Kidney capillary endothelial cell (primary cell): ENCODE measurements around the gene LAMA3.

Source experiments
- DNase-seq: peaks from one replicate; pipeline ENCODE4 v3.0.0-alpha.2; 2018; ENCODE audit warnings: low spot score

The LAMA3 gene

DNA sequence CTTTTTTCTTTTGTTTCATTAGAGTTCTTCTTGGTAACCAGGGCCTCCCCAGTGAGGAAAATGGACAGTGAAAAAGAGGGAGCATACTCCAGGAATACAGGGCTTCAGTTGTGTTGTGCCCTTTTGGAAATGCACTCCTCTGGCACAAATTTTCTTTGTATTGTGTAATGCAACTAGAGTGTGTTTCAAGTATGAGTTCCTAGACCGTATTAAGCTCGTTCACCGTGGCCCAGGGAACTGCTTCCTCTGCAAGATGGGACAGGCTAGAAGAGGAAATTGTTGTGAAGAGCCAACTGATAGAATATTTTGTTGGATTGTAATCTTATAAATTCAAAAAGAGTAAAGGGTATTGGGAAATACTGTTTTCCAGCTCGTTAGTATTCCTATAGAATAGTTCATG, 188.1 kb downstream of the LAMA3 start:
- no peak for DNase-seq

DNA sequence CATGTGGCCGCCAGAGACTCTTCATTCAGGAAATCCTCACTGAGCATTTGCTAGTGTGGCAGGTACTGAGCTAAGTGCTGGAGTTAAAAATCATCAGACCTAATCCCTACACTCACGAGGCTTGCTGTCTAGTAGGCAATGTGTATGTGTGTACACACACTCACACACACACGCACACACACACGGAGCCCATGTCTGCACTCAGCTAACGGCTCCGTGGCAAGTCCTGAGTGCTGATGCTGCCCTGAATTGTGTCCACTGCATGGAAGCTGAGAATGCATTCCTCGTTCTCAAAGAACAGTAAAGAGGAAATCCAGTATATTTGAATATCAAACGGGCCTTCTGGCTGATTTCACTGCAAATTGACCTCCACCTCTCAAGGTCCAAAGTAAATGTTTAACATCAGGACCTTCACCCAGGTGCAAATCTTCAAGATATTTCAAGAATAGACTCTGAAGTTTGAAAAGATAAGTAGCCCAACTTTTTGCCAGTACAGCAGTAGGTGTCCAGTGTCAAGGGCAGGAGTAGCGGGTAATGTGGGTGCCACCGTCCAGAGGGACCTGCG, 189.2 kb downstream of the LAMA3 start:
- no peak for DNase-seq

DNA sequence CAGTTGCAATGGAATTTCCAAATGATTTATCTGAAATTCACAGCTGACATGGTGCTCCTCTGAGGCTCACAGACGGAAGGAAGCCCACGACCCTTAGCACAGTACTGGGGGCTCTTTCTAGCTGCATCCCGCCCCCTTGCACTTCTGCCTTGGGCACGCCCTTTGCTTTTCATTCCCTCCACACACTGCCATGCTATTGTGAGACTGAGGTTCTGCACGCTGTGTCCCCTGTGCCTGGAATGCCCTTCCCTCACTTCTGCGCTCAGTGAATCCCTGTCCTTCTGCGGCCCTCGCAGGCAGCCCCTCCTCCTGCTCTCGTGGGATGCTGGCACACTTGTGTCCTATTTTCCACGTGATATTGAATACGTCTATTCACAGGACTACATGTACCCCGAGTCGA, 189.9 kb downstream of the LAMA3 start:
- DNase-seq, result no peak

DNA sequence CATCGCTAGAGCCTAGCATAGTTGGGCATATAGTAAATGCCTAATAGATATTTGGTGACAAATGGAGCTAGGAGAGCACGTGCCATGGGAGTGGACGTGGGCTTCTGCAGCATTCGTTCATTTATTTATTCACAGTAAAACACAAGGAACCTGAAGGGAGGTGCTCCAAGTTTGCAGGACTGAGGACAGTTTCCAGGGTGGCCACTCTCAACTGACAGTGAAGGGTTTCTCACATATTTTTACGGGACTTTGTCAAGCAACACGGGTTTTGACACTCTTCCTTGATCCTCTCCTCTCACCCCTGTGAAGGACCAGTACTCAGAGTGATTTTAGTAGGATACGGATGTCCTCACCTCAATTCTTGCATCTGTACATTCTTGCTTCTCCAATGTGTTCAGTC, 190.3 kb downstream of the LAMA3 start:
- no peak for DNase-seq

DNA sequence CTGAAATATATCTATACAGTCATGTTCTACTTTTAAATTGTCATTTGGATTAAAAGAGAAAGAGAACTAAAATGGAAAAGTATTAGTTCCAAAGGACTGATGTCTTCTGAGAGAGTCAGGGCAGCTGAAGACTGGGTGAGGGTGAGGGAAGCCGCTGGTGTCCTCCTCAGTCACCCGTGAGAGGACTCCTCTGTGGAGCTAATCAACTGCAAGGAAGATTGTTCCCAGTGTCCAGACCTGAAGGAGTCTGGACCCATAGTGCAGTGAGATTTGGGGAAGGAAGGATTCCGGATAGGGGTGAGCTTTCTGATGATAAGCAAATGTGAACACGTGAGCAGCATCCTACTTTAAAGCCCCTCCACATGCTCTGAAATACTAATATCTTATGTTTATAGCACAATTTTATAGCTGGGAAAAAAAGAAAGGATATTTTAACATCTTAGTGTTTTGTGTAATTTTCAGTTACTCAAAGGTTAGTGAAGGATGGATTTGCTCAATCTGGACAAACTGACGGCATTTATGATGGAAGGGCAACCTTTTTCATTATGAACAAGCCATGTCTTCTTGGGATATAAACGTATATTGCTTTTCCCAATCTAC, 190.8 kb downstream of the LAMA3 start:
- no peak for DNase-seq

DNA sequence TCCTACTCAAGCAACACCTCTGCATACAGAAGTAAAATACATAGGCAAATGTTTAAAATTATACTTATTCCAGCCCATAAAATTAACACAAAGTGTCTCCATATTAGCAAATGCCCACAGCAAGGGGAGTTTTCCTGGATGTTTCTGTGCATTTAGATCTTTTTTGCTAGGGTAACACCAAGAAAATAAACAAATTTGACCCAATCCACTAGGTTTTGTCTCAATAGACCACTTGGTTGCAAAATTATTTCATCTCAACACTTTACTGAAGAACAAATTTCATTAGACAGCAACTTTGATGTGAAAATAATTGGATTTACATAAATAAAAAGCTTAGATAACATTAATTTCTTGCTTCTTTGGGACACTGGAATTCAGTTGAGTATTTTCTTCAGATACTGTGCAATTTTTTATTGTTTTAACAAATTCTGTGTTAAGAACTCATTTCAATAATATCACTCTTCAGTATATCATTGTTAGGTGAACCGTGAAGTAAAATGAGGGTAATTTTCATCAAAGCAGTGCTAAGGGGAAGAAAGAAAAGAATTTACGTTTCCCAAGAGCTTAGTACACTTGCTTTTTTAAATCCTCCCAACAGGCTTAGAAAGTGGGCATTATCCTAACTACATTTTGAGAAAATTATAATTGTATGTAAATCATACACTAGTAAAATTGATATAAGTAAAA, 191.8 kb downstream of the LAMA3 start:
- DNase-seq, result no peak

DNA sequence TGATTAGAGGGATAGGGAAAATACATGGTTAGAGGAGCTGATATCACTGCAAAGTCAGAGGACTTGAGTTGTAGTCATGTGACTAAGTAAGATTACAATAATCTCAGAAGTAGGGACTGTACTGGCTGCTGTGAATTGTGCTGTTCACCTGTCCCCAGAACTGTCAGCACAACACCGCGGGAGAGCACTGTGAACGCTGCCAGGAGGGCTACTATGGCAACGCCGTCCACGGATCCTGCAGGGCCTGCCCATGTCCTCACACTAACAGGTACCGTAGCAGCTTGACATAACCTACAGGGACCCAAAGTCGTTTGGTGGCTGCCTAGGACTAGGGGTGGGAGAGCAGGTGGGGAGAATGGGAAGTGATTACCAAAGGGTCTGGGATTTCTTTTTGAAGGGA, 192.5 kb downstream of the LAMA3 start:
- DNase-seq, result no peak

DNA sequence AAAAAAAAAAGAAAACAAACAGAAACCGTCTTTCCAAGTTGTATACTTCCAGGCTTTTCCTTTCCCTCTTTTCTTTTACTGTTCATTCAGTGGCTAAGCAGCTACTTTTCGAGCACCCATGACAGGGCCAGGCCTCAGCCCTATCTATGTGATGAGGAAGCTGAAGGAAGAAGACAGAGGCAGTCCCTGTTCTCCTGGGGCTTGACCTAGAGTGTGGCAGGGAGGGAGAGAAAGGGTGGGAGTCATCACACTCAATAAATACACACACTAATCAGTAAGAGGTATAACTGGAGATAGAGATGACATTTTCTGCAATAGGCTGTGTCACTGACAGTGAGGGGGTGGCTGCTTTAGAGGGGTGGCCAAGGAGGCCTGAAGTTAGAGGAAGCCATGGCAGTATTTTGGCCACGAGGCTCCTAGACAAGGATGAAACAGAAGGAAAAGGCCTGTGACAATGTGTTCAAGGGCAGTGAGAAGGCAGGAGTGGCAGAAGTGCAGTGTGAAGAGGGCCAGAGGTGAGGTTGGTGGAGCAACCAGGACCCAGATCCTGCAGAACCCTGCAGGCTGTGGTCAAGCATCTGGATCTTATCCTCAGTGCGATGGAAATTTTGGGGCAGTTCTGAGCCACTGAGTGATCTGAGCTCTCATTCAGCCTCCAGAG, 193.5 kb downstream of the LAMA3 start:
- no peak for DNase-seq

DNA sequence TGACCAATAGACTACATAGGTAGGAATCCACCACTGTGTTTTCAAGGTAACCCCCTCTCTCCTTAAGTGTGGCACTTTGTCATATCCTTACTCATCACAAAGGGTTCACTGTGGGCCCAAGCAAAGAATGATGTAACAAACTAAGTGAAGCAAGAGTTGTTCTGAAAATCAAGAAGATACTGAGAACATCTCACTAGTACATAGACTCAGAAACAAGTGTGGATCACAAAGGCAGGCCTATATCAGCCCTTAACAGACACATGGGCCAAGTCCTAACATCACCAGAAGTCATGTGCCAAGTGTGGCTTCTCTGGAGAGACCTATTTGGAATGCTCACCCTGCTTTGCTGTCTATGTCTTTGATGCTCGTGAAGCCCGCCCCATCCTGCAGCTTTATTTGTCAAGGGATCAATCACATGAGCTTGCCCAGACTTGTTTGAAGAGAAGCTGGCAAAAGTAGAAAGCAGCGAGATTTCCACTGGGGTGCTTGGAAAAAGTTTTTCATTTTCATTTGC, 194.1 kb downstream of the LAMA3 start:
- DNase-seq, result no peak

DNA sequence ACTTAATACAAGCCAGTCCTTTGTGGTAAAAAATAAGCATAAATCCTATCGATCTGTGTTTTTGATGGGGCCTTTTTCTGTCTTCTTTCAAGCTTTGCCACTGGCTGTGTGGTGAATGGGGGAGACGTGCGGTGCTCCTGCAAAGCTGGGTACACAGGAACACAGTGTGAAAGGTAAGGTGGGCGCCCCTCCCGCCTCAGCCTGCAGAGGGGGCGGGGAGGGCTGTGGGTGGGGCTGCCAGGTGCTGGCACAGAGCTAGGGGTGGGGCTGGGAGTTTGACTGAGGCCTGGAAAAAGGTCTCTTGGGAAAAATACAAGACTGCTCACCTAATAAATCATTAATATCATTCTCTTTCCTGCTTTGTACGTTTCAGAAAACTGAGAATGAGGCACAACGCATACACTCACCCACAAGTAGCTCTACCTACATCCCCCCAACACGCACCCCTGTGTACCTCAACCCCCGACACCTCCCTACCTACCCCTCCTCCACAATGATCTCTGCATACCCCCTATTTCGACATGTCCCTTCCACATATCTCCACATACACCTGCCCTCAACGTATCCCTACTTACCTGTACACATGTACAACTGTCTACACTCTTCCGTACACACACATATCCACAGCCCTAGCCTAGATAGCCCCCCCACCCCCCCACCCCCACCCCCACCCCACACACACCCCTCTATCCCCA, 195.6 kb downstream of the LAMA3 start:
- DNase-seq, result no peak

DNA sequence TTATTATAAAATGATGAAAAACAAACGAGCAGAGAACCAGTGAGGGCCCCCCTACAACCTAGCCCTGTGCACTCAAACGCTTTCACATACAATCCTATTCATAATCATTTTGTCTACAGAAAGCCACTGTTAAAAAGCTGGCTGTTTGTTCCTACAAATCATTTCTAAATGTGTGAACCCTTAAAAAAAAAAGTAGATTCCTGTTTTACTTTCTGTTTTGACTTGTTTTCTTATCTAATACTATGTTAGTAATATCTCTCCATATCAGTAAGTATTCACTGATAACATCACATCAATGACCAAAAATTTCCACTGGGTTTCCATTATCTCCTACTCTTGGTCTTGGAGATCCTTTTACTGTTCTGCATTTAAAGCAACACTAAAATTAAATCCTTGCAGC, 196.5 kb downstream of the LAMA3 start:
- no peak for DNase-seq

DNA sequence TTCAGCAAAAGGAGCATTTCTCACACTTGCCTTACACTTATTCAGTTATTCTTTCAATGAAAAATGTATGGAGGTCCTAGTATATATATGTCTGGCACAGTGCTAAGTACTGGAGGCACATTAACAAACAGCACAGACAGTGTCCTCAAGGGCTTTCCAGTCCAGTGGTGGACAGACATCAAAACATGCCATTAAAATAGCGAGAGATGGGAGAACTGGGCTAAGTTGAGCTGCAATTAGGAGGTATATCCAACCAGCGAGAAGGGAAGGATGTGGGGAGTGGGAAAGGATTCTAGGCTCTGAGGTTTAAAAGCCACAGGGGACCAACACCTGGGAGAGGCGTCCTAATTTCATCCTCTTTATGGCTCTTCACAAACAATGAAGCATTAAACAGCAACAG, 197.8 kb downstream of the LAMA3 start:
- no peak for DNase-seq

DNA sequence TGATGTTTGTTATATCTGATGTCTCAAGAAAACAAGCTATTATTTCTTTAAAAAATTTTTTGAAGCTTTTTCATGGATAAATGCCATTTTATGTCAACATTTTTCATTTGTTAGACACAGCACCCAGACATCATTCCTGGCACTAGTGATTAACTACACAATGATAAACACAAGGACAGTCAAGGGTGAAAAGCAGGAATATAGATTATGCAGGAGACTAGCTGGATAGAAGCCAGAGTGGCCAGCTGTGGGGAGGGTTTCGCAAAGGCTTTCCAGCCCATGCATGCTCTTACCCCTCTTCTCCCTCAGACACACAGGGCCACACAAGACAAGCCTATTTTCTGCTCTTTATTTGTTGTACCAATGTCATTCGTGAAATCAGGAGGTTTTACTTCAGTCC, 198.2 kb downstream of the LAMA3 start:
- no peak for DNase-seq

DNA sequence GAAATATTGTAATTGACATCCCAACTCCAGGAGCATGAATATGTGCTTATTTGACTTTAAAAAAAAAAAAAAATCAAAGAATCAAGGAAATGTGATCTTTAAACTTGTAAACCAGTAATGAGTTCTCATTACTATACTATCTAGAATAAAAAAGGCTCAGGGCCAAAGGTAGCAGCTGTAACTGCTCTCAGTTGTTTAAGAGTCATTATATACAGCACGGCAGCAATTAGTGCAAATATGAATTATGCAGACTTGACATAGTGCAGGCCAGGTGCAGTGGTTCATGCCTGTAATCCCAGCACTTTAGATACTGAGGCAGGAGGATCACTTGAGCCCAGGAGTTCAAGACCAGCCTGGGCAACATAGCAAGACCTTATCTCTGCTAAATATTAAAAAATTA, 199.6 kb downstream of the LAMA3 start:
- no peak for DNase-seq

DNA sequence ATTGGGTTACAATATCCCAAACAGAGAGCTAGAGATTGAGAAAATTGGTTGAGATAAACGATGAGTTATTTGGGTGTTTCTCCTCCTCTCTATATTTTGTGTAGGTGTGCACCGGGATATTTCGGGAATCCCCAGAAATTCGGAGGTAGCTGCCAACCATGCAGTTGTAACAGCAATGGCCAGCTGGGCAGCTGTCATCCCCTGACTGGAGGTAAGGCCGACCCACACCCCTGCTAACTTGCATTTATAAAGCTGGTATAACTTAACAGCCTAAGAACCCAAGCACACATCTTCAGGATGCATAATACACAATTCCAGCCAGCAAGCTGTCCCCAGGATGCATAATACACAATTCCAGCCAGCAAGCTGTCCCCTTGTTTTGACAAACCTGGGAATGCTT, 200.7 kb downstream of the LAMA3 start:
- no peak for DNase-seq

DNA sequence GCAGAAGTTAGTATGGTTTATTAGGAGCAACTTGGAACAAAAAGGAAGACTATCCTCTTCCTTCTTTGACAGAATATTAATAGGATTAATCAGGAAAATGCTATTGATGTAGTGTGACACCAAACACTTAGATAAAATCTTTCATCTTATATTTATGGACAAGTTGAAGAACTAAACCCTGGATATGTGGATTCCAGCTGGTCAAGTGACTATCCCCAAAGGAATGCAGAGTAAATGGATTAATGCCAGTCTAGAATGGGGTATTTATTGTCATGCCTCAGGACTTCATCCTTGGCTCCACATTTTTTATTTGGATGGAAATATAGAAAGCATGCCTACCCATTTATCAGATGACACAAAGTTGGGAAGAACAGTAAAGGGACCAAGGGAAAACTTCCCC, 201.3 kb downstream of the LAMA3 start:
- no peak for DNase-seq

DNA sequence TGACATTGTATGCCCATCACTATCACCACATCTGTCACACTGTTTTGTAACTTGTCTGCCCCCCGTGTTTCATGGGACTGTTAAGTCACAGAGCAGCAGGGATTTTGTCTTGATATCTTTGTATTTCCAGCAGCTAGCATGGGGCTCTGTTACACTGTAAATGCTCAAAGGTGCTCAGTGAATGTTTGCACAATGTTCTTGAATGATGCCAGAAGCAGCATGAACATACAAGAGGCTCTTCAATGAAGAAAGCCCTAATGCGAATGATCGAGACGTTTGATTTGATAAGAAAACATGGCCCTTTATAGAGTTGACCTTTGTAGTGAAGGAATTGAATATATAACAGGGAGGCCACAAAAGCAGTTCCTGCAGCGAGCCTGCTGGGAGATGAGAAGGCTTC, 204.4 kb downstream of the LAMA3 start:
- DNase-seq, result no peak

DNA sequence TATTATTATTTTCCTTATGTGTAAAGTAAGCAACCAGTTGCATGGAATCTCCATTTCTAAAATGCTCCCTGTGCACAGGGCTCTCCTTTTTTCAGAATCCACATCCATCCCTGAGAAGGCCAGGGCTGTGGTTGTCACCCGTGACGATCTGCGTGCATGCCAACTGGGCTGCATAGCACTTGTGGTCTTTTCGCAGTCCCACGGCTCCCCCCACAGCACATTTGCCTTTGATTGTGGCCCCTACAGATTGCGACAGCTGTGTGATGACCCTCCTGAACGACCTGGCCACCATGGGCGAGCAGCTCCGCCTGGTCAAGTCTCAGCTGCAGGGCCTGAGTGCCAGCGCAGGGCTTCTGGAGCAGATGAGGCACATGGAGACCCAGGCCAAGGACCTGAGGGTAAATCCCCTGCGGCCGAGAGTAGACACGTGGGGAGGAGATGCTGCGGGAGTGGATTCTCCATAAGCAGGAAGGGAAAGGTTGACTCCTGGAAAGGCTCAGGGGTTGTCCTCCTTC, 205.5 kb downstream of the LAMA3 start:
- no peak for DNase-seq

DNA sequence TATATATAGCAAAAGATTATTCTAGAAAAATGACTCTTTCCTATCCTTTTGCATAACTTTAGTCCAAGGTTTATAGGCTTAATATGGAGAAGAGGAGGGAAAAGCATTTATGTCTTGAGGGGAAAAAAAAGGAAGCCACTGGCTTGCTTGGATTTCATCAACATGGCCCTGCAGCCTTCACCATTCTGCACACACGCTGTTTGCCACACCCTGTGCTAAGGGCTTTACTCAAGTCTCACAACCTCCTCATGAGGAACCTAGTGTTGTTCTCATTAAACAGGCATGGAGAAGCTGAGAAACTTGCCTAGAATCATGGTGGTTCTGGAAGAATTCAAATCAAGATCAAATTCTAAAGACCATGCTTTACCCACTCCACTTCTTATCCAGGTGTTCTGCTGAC, 208.0 kb downstream of the LAMA3 start:
- DNase-seq, result no peak

DNA sequence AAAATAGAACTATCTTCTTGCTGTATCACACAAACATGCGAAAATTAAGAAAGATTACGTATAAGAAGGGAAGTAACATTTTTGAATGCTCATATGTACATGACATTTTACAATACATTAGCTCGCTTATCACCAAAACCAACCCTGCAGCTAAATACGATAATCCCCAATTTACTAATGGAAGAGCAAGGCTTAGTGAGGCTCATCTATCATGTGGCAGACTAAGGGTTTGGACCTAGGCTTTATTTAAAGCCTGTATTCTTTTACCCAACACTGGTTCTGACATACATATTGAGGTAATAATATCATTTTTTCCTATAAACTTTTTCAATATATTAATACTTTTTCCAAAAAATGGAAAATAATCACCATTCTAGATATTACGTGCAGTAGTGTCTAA, 208.5 kb downstream of the LAMA3 start:
- DNase-seq, result no peak

DNA sequence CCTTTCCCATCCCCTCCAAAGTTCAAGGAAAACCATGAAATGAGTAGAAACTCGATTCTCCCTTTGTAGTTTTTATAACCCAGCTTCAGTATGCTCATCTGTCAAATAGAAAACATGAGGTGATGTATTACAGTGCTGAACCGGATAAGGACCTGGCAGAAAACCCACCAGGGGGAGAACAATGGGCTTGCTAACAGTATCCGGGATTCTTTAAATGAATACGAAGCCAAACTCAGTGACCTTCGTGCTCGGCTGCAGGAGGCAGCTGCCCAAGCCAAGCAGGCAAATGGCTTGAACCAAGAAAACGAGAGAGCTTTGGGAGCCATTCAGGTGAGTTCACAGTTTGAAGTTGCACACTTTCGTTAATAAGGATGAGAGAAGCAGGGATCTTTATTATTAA, 211.7 kb downstream of the LAMA3 start:
- peak; percentile 71 for DNase-seq

DNA sequence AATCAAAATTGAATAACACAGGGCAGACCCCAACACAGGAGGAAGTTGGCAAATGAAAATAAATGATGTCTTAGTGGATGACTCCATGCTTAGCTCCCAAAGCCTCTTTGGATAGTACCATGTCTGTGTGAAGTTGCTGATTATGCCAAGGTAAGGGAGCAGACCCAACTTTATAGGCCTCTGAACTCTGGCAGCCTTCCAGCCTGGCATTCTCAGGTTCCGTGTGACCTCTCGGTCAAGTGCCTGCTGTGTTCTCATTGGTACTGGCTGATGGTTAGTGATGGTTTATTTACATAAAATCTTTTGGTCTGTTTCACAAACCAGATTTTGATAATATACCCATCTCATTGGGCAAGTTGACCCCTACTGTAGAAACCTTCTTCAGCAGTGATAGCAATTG, 213.1 kb downstream of the LAMA3 start:
- DNase-seq, result no peak
